Mammary epithelial cell (primary cell): ENCODE measurements around the gene AFAP1.

Experiments used
- CTCF ChIP-seq, 2 donors: IDR thresholded peaks in 1 of 2; conservative IDR thresholded peaks in 1 of 2; 2 replicates each; pipeline ENCODE4 v1.5.1; 2011 to 2012; ENCODE audit warnings: inconsistent platforms in 2 of 2, low read length in 2 of 2, mild to moderate bottlenecking in 2 of 2, control low read depth in 1 of 2, low read depth in 1 of 2; ENCODE audit not compliant: insufficient read depth in 1 of 2; ENCODE audit errors: extremely low read depth in 1 of 2
- EZH2 ChIP-seq: IDR thresholded peaks from 2 replicates; pipeline ENCODE4 v1.6.1; 2012; ENCODE audit warnings: low read length, inconsistent platforms, borderline replicate concordance

GRCh38 chr4:7956270-7956808 lies 16.7 kb upstream of the AFAP1 start:
- TF ChIP-seq CTCF (conservative IDR thresholded peaks at IDR 0.05 in 1 of 2, IDR thresholded peaks at IDR 0.05 in 1 of 2; ENCODE audit: extremely low read depth in 1 of 2, insufficient read depth in 1 of 2, low read depth in 1 of 2, low read length in 2 of 2) (no peak), EZH2 (no peak)
